HG02981 (cell line): Measurements from ENCODE around the gene RGMB.

Experiments used
- ATAC-seq: cut with Tn5 transposase; IDR thresholded peaks from one replicate; pipeline ENCODE4 v1.9.1; 2021; ENCODE audit warnings: mild to moderate bottlenecking, moderate library complexity; ENCODE audit not compliant: unreplicated experiment

The RGMB gene

GRCh38 chr5:98783051-98783649 lies 9.7 kb downstream of the RGMB start:
- ATAC-seq: no peak

- no peak for ATAC-seq
Measured at GRCh38 chr5:98784411-98784810, 10.9 kb downstream of the RGMB start.

- ATAC-seq: no peak
Measured at GRCh38 chr5:98785244-98785643, 11.8 kb downstream of the RGMB start.

DNA sequence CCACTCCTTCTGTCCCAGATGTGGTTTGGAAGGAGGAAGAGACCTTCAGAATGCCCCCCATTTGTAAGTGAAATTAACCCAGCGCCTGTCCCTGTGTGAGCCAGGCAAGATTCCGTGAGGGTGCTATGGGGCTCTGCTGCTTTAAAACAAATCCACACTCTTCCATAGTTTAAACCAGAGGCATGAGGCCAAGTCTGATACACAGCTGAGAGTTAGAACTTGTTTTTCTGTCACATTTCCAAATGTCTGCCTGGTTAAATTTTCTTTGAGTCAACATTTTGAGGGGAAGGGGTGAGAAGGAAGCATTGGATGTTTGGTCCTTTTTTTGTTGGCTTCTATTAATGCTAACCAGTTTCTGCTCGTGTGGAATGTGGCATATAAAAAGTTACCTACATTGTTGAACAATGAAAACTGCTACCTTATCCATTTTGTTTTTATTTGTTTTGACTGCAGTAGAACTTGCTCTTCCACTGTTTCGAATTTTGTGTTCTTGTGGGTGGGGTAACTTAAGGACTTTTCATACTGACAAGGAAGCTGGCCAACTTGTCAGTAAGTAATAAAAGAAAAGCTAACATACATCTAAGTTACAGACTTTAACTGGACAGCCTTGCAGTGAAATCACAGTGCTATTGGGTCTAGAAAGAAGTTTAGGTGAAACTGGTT lies 12.9 kb downstream of the RGMB start:
- ATAC-seq: no peak

GRCh38 chr5:98787131-98787719 lies 13.8 kb downstream of the RGMB start:
- no peak for ATAC-seq

DNA sequence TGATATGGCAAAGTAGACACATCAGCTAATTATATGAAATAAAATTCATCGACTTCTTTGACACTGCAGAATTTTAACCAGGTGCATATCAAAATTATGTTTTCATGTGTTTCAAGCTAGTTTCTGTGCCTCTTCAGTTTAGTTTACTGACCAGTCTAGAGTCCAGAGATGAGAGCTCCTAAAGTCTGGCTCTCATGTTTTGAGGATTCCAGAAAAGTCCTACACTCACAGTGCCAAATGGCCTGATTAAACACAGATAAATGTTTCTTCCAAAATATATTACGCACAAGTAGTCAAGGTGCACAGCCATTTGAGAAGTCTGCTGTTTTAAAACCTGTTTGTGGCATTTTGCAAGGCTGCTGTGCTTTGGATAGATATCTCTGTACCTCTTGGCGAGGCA lies 15.6 kb downstream of the RGMB start:
- no peak for ATAC-seq

DNA sequence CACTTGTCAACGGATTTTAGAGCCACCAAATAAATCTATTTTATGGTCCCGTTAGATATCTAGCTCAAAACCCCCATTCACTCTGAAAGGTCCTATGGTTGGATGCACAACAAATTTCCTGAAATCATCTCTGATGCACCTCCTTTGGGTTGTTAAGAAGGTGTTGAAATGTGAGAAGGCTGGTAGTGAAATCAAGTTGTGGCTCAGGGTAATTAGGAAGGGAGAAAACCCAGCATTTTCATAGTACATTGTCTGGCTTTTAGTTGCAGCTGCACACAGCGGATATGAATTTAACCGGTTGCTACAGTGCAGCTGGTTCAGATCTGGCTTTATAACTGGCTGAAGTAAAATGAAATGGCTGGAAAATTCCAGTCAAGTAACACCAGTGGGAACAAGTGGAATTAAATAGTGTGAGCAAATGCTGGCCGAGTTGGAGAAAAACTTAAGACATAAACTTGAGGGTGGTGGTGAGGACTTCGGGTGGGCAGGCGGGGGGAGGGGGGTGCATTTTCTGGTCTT lies 17.6 kb downstream of the RGMB start:
- ATAC-seq: no peak

- no peak for ATAC-seq
Measured at GRCh38 chr5:98791898-98792580, 18.6 kb downstream of the RGMB start.

DNA sequence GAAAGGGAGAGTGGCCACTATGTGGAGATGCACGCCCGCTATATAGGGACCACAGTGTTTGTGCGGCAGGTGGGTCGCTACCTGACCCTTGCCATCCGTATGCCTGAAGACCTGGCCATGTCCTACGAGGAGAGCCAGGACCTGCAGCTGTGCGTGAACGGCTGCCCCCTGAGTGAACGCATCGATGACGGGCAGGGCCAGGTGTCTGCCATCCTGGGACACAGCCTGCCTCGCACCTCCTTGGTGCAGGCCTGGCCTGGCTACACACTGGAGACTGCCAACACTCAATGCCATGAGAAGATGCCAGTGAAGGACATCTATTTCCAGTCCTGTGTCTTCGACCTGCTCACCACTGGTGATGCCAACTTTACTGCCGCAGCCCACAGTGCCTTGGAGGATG lies 19.8 kb downstream of the RGMB start:
- no peak for ATAC-seq

- no peak for ATAC-seq
Measured at GRCh38 chr5:98794001-98794400, 20.5 kb downstream of the RGMB start.

- ATAC-seq: no peak
Measured at GRCh38 chr5:98794414-98795080, 21.1 kb downstream of the RGMB start.

- no peak for ATAC-seq
Measured at GRCh38 chr5:98795243-98795642, 21.8 kb downstream of the RGMB start.

DNA sequence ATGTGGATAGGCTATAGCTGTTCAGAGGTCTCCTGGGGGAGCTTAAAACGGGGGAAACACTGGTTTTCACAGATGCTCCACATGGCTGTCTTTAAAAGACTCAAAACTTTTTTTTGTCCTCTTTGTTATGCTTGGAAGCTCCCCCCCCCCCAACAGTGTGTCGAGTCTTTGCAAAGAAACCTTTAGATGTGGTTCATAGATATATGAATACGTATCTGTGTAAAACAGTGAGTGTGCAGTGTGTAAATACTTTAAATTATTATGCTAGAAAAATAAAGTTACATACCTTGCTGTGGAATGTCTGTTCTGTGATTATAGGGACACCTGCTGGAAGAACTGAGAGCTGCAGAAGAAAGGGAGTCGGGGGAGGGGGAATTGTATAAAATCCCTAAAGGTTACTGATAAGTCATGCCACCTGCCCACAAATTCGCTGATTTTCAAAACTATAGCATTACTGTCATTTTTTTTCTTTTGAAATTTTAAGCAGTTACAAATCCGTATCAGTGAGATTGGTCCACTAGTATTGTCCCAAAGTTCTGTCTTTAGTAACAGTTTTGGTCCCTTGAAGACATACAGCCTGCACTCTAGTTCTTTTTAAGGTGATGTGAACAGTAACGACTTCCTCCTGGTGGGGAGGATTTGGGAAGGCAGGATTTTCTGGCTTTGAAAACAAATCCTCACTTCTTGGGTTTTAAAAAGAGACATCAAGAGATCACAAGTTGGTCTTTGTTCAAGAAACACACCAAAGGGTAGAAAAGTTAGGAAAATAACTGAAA lies 22.9 kb downstream of the RGMB start:
- ATAC-seq: peak; percentile 81

- ATAC-seq: no peak
Measured at GRCh38 chr5:98798371-98798770, 24.9 kb downstream of the RGMB start.

- no peak for ATAC-seq
Measured at GRCh38 chr5:98798847-98799246, 25.4 kb downstream of the RGMB start.

- ATAC-seq: no peak
Measured at GRCh38 chr5:98804066-98804465, 30.6 kb downstream of the RGMB start.

GRCh38 chr5:98805070-98805469 lies 31.6 kb downstream of the RGMB start:
- ATAC-seq: no peak

GRCh38 chr5:98807806-98808205 lies 34.3 kb downstream of the RGMB start:
- ATAC-seq: no peak

GRCh38 chr5:98810206-98810605 lies 36.7 kb downstream of the RGMB start:
- ATAC-seq: no peak

GRCh38 chr5:98813755-98814154 lies 40.3 kb downstream of the RGMB start:
- peak; percentile 50 for ATAC-seq
